ENCODE data around the gene EPB41L1.

Gene EPB41L1

DNA sequence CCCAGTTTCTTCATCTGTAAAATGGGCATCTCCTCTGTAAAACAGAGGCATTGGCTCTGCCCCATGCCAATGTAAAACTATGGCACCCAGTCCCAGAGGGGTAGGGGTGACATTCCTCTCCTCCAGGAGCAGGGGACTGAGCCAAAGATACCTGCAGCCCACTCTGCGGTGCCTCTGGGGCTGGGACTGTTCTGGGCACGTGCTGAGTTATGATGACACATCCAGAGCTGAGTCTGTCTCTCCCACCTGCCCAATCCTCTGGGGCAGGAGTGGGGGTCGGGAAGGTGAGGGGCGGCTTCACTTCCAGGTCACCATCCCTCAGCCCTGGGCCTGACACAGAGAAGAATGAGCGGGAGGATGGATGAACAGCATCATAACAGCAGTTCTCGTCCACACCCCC, 111.6 kb downstream of the EPB41L1 start:
- Histone ChIP-seq H3K4me1 (ENCODE audit: low read length) (no peaks in the 10 kb centered on the region), H3K4me3 (ENCODE audit: low read length) (no peak overlapping the region), H4K20me1 (ENCODE audit: insufficient read depth, low read length) (no peaks in the 10 kb centered on the region), H3K79me2 (ENCODE audit: low read length) (no peaks in the 10 kb centered on the region), H2AFZ (ENCODE audit: low read depth, low read length) (no peak overlapping the region), H3K9me3 (ENCODE audit: insufficient read depth, low read length) (no peaks in the 10 kb centered on the region), H3K4me2 (ENCODE audit: low read length) (no peak overlapping the region), H3K36me3 (replicated peaks; ENCODE audit: low read depth, low read length) (no peaks in the 10 kb centered on the region), H3K9ac (ENCODE audit: low read length) (no peak overlapping the region), H3K27me3 (ENCODE audit: low read depth, low read length) (no peaks in the 10 kb centered on the region), H3K27ac (ENCODE audit: low read length) (no peak overlapping the region)
- no peak for TF ChIP-seq EZH2phosphoT487 (IDR thresholded peaks at IDR 0.05; ENCODE audit: low read depth)
- TF ChIP-seq, protein P1, sequence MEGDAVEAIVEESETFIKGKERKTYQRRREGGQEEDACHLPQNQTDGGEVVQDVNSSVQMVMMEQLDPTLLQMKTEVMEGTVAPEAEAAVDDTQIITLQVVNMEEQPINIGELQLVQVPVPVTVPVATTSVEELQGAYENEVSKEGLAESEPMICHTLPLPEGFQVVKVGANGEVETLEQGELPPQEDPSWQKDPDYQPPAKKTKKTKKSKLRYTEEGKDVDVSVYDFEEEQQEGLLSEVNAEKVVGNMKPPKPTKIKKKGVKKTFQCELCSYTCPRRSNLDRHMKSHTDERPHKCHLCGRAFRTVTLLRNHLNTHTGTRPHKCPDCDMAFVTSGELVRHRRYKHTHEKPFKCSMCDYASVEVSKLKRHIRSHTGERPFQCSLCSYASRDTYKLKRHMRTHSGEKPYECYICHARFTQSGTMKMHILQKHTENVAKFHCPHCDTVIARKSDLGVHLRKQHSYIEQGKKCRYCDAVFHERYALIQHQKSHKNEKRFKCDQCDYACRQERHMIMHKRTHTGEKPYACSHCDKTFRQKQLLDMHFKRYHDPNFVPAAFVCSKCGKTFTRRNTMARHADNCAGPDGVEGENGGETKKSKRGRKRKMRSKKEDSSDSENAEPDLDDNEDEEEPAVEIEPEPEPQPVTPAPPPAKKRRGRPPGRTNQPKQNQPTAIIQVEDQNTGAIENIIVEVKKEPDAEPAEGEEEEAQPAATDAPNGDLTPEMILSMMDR (IDR thresholded peaks at IDR 0.05; ENCODE audit: low read depth, low read length) = no peak

DNA sequence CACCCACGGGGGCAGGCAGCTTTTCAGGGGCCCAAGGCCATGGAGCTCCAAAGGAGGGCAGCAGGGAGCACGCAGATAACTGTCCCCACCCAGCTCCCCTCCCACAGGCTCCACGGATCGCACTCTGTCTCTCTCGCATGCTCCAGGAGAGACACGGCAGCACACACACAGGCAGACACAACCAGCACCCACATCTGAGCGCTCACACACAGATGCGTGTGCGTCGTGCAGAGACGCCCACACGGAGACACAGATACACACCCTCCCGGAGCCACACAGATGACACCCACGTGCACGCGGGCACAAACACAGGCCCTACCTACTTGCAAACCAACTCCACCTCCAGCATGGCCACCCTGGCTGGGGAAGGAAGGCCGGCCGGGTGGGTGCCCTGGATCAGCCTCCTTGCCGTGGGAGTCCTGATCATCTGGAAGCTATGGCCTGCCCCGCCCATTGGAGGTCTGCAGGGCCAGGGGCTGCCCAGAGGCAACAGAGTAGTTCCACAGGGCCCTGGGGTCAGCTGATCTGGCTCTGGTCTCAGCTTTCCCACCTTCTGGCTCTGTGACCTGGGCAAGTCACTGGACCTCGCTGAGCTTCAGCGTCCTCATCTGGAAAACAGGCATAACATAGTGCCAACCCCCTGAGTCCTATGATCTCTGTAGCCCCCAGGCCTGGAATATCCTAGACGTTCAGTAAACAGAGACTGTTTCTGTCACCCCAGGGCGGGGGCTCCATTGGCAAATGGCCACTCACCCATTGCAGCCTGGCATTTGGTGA, 113.3 kb downstream of the EPB41L1 start:
- no peaks in the 10 kb centered on the region for H3K27me3 ChIP-seq (ENCODE audit: low read depth, low read length)
- no peak overlapping the region for H3K27ac ChIP-seq (ENCODE audit: low read length)
- H3K4me1 ChIP-seq (ENCODE audit: low read length) = no peaks in the 10 kb centered on the region
- H3K79me2 ChIP-seq (ENCODE audit: low read length) = no peaks in the 10 kb centered on the region
- H3K4me3 ChIP-seq (ENCODE audit: low read length) = no peak overlapping the region
- no peaks in the 10 kb centered on the region for H4K20me1 ChIP-seq (ENCODE audit: insufficient read depth, low read length)
- H3K4me2 ChIP-seq (ENCODE audit: low read length) = no peak overlapping the region
- no peak overlapping the region for H2AFZ ChIP-seq (ENCODE audit: low read depth, low read length)
- H3K9ac ChIP-seq (ENCODE audit: low read length) = no peak overlapping the region
- no peaks in the 10 kb centered on the region for H3K36me3 ChIP-seq (replicated peaks; ENCODE audit: low read depth, low read length)
- no peak for TF ChIP-seq EZH2phosphoT487 (IDR thresholded peaks at IDR 0.05; ENCODE audit: low read depth)
- TF ChIP-seq, protein P1 (IDR thresholded peaks at IDR 0.05; ENCODE audit: low read depth, low read length) = no peak
- H3K9me3 ChIP-seq (ENCODE audit: insufficient read depth, low read length) = no peaks in the 10 kb centered on the region

DNA sequence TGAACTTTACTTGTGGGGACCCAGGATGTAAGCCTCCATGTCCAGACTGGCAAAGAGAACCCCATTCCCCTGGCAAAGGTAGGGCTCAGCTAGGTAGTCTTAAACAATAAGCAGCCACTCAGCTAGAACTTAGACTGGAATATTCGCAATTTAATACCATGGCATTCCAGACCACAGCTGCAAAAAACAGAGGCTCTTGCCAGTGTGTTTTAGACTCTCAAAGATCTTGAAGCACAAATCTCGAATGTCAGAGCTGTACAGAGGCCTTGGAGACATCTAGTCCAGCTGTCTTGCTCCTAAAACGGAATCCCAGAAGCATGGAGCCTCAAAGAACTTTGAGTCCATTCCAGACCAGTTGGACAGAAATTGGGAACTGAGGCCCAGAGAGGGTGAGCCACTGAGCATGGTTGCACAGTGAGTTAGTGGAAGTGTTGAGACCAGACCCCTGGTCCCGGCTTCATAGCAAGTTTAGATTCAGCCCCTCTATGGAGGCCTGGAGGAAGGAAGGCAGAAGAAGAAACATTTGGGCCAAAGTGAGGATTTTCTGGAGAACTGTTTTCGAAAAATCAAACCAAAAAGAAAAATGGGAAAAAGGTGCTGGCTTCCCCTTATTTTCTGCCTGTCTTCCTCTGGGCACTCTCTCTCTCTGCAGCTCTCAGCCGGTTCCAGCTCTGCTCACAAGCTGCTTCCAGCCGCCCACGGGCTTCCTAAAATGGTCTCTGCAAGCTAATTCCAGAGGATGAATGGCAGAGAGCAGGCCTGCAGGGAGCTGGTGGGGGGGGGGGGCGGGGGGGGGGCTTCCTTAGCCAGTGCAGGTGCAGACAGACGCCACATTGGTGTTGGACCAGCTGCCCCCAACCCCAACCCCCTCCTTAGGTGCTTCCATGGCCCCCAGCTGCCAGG, 114.2 kb downstream of the EPB41L1 start:
- H3K4me1 ChIP-seq (ENCODE audit: low read length) = no peaks in the 10 kb centered on the region
- no peaks in the 10 kb centered on the region for H3K36me3 ChIP-seq (replicated peaks; ENCODE audit: low read depth, low read length)
- no peak overlapping the region for H3K4me2 ChIP-seq (ENCODE audit: low read length)
- H3K9ac ChIP-seq (ENCODE audit: low read length) = no peak overlapping the region
- no peak overlapping the region for H2AFZ ChIP-seq (ENCODE audit: low read depth, low read length)
- no peak overlapping the region for H3K4me3 ChIP-seq (ENCODE audit: low read length)
- TF ChIP-seq, protein P1 (IDR thresholded peaks at IDR 0.05; ENCODE audit: low read depth, low read length) = no peak
- TF ChIP-seq EZH2phosphoT487 (IDR thresholded peaks at IDR 0.05; ENCODE audit: low read depth) = no peak
- no peaks in the 10 kb centered on the region for H3K9me3 ChIP-seq (ENCODE audit: insufficient read depth, low read length)
- H3K27ac ChIP-seq (ENCODE audit: low read length) = no peak overlapping the region
- H4K20me1 ChIP-seq (ENCODE audit: insufficient read depth, low read length) = no peaks in the 10 kb centered on the region
- no peaks in the 10 kb centered on the region for H3K79me2 ChIP-seq (ENCODE audit: low read length)
- H3K27me3 ChIP-seq (ENCODE audit: low read depth, low read length) = no peaks in the 10 kb centered on the region

DNA sequence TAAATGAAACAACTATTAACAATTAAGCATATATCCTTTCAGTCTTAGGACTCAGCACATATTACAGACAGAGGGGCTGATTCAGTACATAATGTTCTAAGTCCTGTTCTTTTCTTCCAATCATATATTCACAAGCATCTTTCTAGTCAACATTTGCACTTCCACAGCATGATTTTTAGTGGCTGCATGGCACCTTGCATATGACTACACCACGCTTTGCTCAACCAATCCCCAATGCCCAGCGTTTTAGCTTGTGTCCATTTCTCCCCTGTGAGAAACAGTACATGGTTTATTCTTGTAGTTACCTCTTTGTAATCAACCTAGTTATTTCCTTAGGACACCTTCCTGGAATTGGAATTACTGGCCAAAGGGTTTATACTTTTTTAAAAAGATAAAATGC, 115.0 kb downstream of the EPB41L1 start:
- Histone ChIP-seq H3K4me3 (ENCODE audit: low read length) (no peak overlapping the region), H3K9ac (ENCODE audit: low read length) (no peak overlapping the region), H3K79me2 (ENCODE audit: low read length) (no peaks in the 10 kb centered on the region), H3K4me2 (ENCODE audit: low read length) (no peak overlapping the region), H3K36me3 (replicated peaks; ENCODE audit: low read depth, low read length) (no peaks in the 10 kb centered on the region), H3K27me3 (ENCODE audit: low read depth, low read length) (no peaks in the 10 kb centered on the region), H3K4me1 (ENCODE audit: low read length) (no peaks in the 10 kb centered on the region), H3K27ac (ENCODE audit: low read length) (no peak overlapping the region), H3K9me3 (ENCODE audit: insufficient read depth, low read length) (no peaks in the 10 kb centered on the region), H2AFZ (ENCODE audit: low read depth, low read length) (no peak overlapping the region), H4K20me1 (ENCODE audit: insufficient read depth, low read length) (no peaks in the 10 kb centered on the region)
- TF ChIP-seq EZH2phosphoT487 (IDR thresholded peaks at IDR 0.05; ENCODE audit: low read depth) = no peak
- TF ChIP-seq, protein P1 (IDR thresholded peaks at IDR 0.05; ENCODE audit: low read depth, low read length) = no peak

Measured in OCI-LY3 (cell line).